Tracheal epithelial cell (primary cell): Measurements from ENCODE around the gene MGA. TPM values are rescaled to one million over a fixed set of nuclear protein-coding genes. Genes with fewer than 3 reads are reported as not detected.

ENCODE experiments used
- total RNA-seq: library from RNA; depleted of rRNA; stranded (reverse); fragments of >200 nt; gene quantifications from 2 replicates; pipeline ENCODE4 v1.2.1, GENCODE V29; 2014

MGA gene
- total RNA-seq: 27.7 and 37.4 TPM in 2 replicates

GRCh38 chr15:41660235-41661077 is at the start of gene MGA:
Gene MGA, plus strand, starts transcription at chr15:41660405.

DNA sequence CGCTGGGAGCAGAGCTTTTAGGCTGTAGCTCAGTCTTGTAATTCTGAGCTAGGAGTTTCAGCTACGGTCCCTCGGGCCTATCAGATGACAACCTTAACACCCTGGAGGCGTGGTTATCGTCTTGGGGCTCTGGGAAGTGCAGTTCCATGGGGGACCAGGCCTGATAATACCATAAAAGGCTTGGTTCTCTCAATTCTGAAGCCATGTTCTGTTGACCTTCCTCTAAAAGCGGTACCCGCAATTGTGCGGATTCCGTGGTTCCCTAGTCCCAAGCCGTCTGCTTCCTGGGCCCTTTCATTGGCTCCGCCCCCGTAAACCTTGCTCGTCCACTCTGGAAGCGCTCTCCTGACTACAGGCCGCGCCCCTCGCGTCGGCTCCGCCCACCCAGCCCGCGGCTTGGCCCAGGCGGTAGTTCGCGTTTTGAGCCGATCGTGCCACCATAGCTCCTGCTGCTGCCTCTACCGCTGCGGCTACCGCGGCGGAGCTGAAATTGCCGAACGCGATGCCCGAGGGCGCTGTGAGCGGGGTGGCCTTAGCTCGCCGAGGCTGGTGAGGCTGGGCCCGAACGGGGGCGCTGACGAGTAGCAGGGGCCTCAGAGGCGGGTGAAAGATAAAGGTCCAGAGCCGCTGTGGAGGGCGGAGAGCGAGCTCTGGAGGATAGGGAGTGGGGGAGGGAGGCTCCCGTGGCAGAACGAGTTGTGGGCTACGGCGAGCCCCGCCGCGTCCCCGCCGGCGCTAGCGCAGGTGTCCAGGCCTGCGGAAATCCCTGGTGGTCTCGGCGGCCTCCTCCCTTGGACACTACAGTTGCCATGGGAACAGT is 114.1 kb downstream of the MGA start, which contains the start of gene MAPKBP1:
MAPKBP1 (plus strand) TSS at position 423 of the 820 bp plus-strand sequence. CDS start 792 bp downstream, outside the sequence.

Other genes starting within 250 kb of the MGA start
- 15.2 and 18.1 TPM in 2 replicates for gene RTF1, start 243.3 kb upstream of the MGA start, total RNA-seq
- gene ITPKA, start 166.5 kb upstream of the MGA start, total RNA-seq: 1.5 and 1.9 TPM in 2 replicates
- not detected in 2 replicates for gene LTK, start 146.6 kb upstream of the MGA start, total RNA-seq
- gene RPAP1, start 116.1 kb upstream of the MGA start, total RNA-seq: 12.6 and 51.6 TPM in 2 replicates
- gene TYRO3, start 101.2 kb upstream of the MGA start, total RNA-seq: 4.8 and 5.5 TPM in 2 replicates
- gene MAPKBP1, start 114.1 kb downstream of the MGA start, total RNA-seq: 14.9 and 15.4 TPM in 2 replicates
- 10.8 and 34.3 TPM in 2 replicates for gene JMJD7, start 167.7 kb downstream of the MGA start, total RNA-seq
- gene PLA2G4B, start 178.4 kb downstream of the MGA start, total RNA-seq: 4.5 and 7.5 TPM in 2 replicates
- 0.43 and 0.48 TPM in 2 replicates for gene SPTBN5, start 233.6 kb downstream of the MGA start, total RNA-seq